Fibroblast of lung (primary cell): ENCODE measurements around the gene SH2D7. TPM values are rescaled to one million over a fixed set of nuclear protein-coding genes. Genes with fewer than 3 reads are reported as not detected.
A peak's percentile ranks its signal among the peaks of the same experiment; 100 is the strongest.

ENCODE experiments used
- DNase-seq, 2 donors: peaks; one replicate each; pipeline versions ENCODE4 v3.0.0 to v3.0.0-alpha.2; 2010; ENCODE audit warnings: low read depth in 2 of 2
- H2AFZ ChIP-seq: 2 replicates; pipeline ENCODE4 v1.5.1; 2012; ENCODE audit warnings: low read length, control low read depth, inconsistent platforms
- H3K27ac ChIP-seq: 2 replicates; pipeline ENCODE4 v1.5.1; 2011; ENCODE audit warnings: low read length, control low read depth; ENCODE audit not compliant: insufficient read depth
- H3K27me3 ChIP-seq: 2 replicates; pipeline ENCODE4 v1.5.1; 2011; ENCODE audit warnings: mild to moderate bottlenecking, low read length; ENCODE audit not compliant: control insufficient read depth, insufficient read depth
- H3K36me3 ChIP-seq: 2 replicates; pipeline ENCODE4 v1.5.1; 2011; ENCODE audit warnings: low read length; ENCODE audit not compliant: control insufficient read depth, insufficient read depth
- H3K4me1 ChIP-seq: 2 replicates; pipeline ENCODE4 v1.5.1; 2011; ENCODE audit warnings: low read length; ENCODE audit not compliant: control insufficient read depth, insufficient read depth; ENCODE audit errors: extremely low read depth
- H3K4me2 ChIP-seq: 2 replicates; pipeline ENCODE4 v1.5.1; 2011; ENCODE audit warnings: low read length, control low read depth; ENCODE audit not compliant: insufficient read depth; ENCODE audit errors: extremely low read depth
- H3K4me3 ChIP-seq, 4 experiments: fragments of 200-600 bp in 1 of 4; sonication (generic) in 1 of 4; replicated peaks in 1 of 4; 2 replicates each; pipeline ENCODE4 v1.5.1; 2011 to 2016; ENCODE audit warnings: low read length in 4 of 4, low read depth in 3 of 4, mild to moderate bottlenecking in 3 of 4, control low read depth in 2 of 4, inconsistent platforms in 1 of 4, mixed read lengths in 1 of 4; ENCODE audit not compliant: insufficient read depth in 1 of 4; ENCODE audit errors: control extremely low read depth in 1 of 4
- H3K79me2 ChIP-seq: 2 replicates; pipeline ENCODE4 v1.5.1; 2012; ENCODE audit warnings: mild to moderate bottlenecking, low read length, inconsistent platforms; ENCODE audit not compliant: control insufficient read depth, insufficient read depth
- H3K9ac ChIP-seq: 2 replicates; pipeline ENCODE4 v1.5.1; 2011; ENCODE audit warnings: mild to moderate bottlenecking, low read length, control low read depth; ENCODE audit not compliant: insufficient read depth
- H3K9me3 ChIP-seq: 2 replicates; pipeline ENCODE4 v1.5.1; 2012; ENCODE audit warnings: low read depth, low read length; ENCODE audit not compliant: control insufficient read depth, insufficient read depth
- H4K20me1 ChIP-seq: 2 replicates; pipeline ENCODE4 v1.5.1; 2011; ENCODE audit warnings: low read length; ENCODE audit not compliant: control insufficient read depth, insufficient read depth; ENCODE audit errors: extremely low read depth
- CTCF ChIP-seq, 2 donors: IDR thresholded peaks in 1 of 2; conservative IDR thresholded peaks in 1 of 2; 1 replicate in 1 of 2; 2 replicates in 1 of 2; pipeline ENCODE4 v1.5.1; 2011 to 2012; ENCODE audit warnings: low read length in 2 of 2, control low read depth in 1 of 2, inconsistent platforms in 1 of 2, low read depth in 1 of 2, mild to moderate bottlenecking in 1 of 2
- EZH2 ChIP-seq: IDR thresholded peaks from 2 replicates; pipeline ENCODE4 v1.5.1; 2012; ENCODE audit warnings: low read length, control low read depth, mild to moderate bottlenecking; ENCODE audit errors: missing control alignments
- polyA plus RNA-seq, 2 donors: library from polyadenylated mRNA; depleted of rRNA in 1 of 2; stranded (reverse) in 1 of 2; unstranded in 1 of 2; fragments of >200 nt; gene quantifications; 2 replicates each; pipeline ENCODE4 v1.2.1, GENCODE V29; 2011 to 2012; ENCODE audit warnings: missing spikeins in 1 of 2
- total RNA-seq: library from RNA; depleted of rRNA; stranded (reverse); fragments of >200 nt; gene quantifications from 2 replicates; pipeline ENCODE4 v1.2.1, GENCODE V29; 2014

Gene SH2D7
- total and polyA plus RNA-seq, 2 donors (not counting 1 experiment from before 2014, with no cell fraction given): 0.03 TPM; not detected in 1

GRCh38 chr15:78063217-78063616 lies 29.1 kb upstream of the SH2D7 start:
- H3K4me1 ChIP-seq: peaks cover 52% of the 10 kb centered on the region

DNA sequence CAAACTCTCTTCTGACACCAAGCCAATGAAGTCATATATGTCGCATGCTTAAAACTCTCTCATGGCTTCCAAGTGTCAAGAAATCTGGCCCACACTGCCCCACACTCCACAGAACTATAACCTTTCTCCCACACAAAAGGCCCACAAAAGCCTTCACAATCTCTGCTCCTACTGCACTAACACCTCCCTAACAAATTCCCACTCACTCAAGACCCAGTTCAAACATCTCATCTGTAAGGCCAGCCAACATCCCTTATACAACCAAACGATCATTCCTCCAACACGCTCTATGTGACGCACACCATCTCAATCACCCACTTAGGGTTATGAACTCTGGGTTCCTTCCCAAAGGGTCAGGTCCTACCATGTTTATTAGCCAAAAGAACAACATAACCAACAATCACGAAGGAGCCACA lies 28.4 kb upstream of the SH2D7 start:
- TF ChIP-seq CTCF (conservative IDR thresholded peaks at IDR 0.05 in 1 of 2, IDR thresholded peaks at IDR 0.05 in 1 of 2; ENCODE audit: low read depth in 1 of 2, low read length in 2 of 2) (no peak), EZH2 (no peak)
- Histone ChIP-seq H2AFZ (no peak overlapping the region), H3K9me3 (no peaks in the 10 kb centered on the region), H3K27me3 (no peaks in the 10 kb centered on the region), H3K27ac (peak overlapping the region; percentile 98), H4K20me1 (no peaks in the 10 kb centered on the region), H3K36me3 (no peaks in the 10 kb centered on the region), H3K4me3 (no peak overlapping the region), H3K4me1 (peaks cover 56% of the 10 kb centered on the region), H3K79me2 (peaks cover 66% of the 10 kb centered on the region), H3K9ac (peak overlapping the region; percentile 16), H3K4me2 (peak overlapping the region; percentile 77)
- peak in 1 of 2 donors; percentile 91 for DNase-seq

More at GRCh38 chr15:78063217-78063616, 29.1 kb upstream of the SH2D7 start:
- Histone ChIP-seq H3K36me3 (no peaks in the 10 kb centered on the region), H3K9me3 (no peaks in the 10 kb centered on the region), H4K20me1 (no peaks in the 10 kb centered on the region), H3K4me2 (no peak overlapping the region), H3K27ac (peak overlapping the region; percentile 98), H3K4me3 (no peak overlapping the region), H2AFZ (no peak overlapping the region), H3K79me2 (peaks cover 67% of the 10 kb centered on the region), H3K9ac (no peak overlapping the region), H3K27me3 (no peaks in the 10 kb centered on the region)
- TF ChIP-seq EZH2 (no peak), CTCF (conservative IDR thresholded peaks at IDR 0.05 in 1 of 2, IDR thresholded peaks at IDR 0.05 in 1 of 2; ENCODE audit: low read depth in 1 of 2, low read length in 2 of 2) (no peak)
- no peak for DNase-seq

DNA sequence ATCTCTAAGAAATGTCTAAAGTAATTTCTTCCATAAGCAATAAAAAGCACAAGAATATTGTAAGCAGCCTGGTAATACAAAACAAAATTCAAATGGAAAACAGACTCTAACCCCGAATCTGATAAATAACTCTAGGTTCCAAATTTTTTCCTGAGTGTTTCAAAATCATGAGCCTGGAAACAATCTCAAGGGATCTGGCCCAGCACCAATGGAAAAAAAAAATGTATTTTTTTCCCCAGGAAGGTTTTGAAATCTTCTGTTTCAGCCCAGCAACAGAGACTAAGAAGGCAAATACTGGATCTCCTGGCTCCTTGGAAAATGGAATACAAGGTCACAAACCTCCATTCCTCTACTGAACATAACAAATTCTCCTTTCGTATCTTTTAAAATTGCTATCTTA lies 27.8 kb upstream of the SH2D7 start:
- H3K4me1 ChIP-seq: peaks cover 56% of the 10 kb centered on the region
- H4K20me1 ChIP-seq: no peaks in the 10 kb centered on the region

More for the DNA sequence above, 27.8 kb upstream of the SH2D7 start:
- peak overlapping the region; percentile 68 for H3K9ac ChIP-seq
- H2AFZ ChIP-seq: no peak overlapping the region
- H3K9me3 ChIP-seq: no peaks in the 10 kb centered on the region
- TF ChIP-seq CTCF (conservative IDR thresholded peaks at IDR 0.05 in 1 of 2, IDR thresholded peaks at IDR 0.05 in 1 of 2; ENCODE audit: low read depth in 1 of 2, low read length in 2 of 2) (no peak), EZH2 (no peak)
- H3K4me3 ChIP-seq: peak overlapping the region in 1 of 4 experiments; percentile 11
- H3K4me2 ChIP-seq: peak overlapping the region; percentile 77
- peak; percentile 36 to 82 for DNase-seq
- H3K27ac ChIP-seq: peak overlapping the region; percentile 98
- peaks cover 67% of the 10 kb centered on the region for H3K79me2 ChIP-seq
- H3K36me3 ChIP-seq: no peaks in the 10 kb centered on the region
- H3K27me3 ChIP-seq: no peaks in the 10 kb centered on the region
